Mucosa of stomach (tissue), 1 donor: ENCODE data around the gene FXYD7.

Experiments
- H3K27me3 ChIP-seq: one replicate; pipeline ENCODE4 v1.7.0; 2013; ENCODE audit warnings: mild to moderate bottlenecking, low read length; ENCODE audit not compliant: control insufficient read depth, insufficient read depth
- H3K36me3 ChIP-seq: one replicate; pipeline ENCODE4 v1.7.0; 2013; ENCODE audit warnings: low read length; ENCODE audit not compliant: control insufficient read depth, insufficient read depth
- H3K4me1 ChIP-seq: one replicate; pipeline ENCODE4 v1.7.0; 2013; ENCODE audit warnings: mild to moderate bottlenecking, low read length; ENCODE audit not compliant: control insufficient read depth, insufficient read depth
- H3K4me3 ChIP-seq: one replicate; pipeline ENCODE4 v1.7.0; 2013; ENCODE audit warnings: low read length
- H3K9ac ChIP-seq: one replicate; pipeline ENCODE4 v1.7.0; 2013; ENCODE audit warnings: mild to moderate bottlenecking, low read length, moderate library complexity
- H3K9me3 ChIP-seq: one replicate; pipeline ENCODE4 v1.7.0; 2013; ENCODE audit warnings: mild to moderate bottlenecking, low read length, moderate library complexity; ENCODE audit not compliant: control insufficient read depth
- donor health status: Pancreatic carcinoma.

Gene FXYD7

DNA sequence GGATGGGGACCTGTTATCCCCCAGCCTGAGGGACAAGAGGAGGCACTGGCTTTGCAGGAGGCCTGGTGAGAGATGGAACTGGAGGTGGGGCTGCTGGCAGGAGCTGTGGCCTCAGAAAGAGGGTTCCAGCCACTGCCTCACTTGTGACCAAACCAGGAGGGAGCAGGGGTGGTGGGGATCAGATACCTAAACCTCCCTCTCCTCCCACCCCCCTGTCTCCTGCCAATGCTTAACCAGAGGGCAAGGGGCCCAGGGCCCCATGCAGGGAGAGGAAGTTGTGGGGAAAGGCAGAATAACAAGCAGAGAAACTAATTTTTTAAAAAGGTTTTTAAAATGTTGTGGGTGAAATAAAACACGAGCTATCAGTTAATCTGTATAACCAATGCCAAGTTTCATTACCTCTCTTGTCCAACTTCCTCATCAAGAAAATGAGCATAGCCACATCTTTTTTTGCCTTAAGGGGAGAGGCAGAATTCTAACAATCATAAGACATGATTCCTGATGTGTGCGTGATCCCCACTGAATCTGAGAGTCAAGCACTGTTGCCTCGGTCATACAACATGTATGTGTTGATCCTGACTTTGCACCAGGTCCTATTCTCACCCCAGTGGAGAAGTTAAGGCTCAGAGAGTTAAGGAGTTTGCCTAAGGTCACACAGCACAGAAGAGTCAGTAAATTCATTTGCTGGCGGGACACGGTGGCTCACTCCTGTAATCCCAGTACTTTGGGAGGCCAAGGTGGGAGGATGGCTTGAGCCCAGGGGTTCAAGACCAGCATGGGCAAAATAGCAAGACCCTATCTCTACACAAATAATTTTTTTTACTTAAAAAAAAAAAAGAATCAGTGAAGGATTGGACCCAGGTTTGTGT, 24.4 kb downstream of the FXYD7 start:
- peaks cover under 1% of the 10 kb centered on the region for H3K36me3 ChIP-seq
- no peaks in the 10 kb centered on the region for H3K9me3 ChIP-seq
- H3K4me1 ChIP-seq: peaks cover 5% of the 10 kb centered on the region
- H3K9ac ChIP-seq: no peak overlapping the region
- H3K4me3 ChIP-seq: no peak overlapping the region
- no peaks in the 10 kb centered on the region for H3K27me3 ChIP-seq

DNA sequence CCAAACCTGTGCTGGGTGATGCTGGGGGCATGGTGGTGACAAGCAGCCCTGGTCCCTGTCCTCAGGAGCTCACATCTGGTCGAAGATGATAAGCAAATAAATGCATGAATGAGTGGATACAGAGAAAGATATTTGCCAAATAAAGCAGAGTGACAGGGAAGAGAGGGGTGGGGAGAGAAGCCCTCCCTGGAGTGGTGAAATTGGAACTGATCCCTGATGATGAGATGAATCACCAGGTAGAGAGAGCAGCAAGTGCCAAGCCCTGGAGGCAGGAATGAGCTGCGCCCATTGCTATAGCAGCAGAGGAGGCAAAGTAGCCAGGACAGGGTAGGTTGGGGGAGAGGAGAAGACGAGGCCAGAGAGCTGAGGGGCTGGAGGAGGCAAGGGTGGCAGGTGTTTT, 25.1 kb downstream of the FXYD7 start:
- H3K4me3 ChIP-seq: no peak overlapping the region
- H3K9ac ChIP-seq: no peak overlapping the region
- peaks cover 11% of the 10 kb centered on the region for H3K4me1 ChIP-seq
- no peaks in the 10 kb centered on the region for H3K36me3 ChIP-seq
- H3K9me3 ChIP-seq: no peaks in the 10 kb centered on the region
- H3K27me3 ChIP-seq: no peaks in the 10 kb centered on the region

DNA sequence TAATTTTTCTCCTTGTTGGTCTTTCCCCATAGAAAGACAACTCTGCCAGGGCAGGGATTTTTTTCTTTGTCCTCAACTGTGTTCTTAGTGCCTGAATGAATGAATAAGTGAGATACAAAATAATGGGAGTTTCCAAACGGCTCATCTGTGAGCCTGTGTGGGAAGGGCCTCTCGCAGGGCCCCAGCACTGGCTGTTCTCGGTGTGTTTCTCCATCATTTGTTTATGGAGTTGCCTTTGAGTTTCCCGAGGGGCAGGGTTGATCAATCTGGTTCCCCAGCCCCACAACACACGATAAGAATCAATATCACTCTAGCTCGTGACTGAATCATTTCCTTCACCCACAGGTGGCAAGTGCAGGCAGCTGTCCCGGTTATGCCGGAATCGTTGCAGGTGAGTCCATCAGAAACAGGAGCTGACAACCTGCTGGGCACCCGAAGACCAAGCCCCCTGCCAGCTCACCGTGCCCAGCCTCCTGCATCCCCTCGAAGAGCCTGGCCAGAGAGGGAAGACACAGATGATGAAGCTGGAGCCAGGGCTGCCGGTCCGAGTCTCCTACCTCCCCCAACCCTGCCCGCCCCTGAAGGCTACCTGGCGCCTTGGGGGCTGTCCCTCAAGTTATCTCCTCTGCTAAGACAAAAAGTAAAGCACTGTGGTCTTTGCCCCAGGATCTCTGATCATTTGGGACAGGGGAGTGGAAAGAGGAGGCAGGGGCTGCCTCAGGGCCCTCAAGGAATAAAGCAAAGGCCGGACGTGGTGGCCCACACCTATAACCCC, 26.4 kb downstream of the FXYD7 start:
- no peaks in the 10 kb centered on the region for H3K9me3 ChIP-seq
- H3K4me3 ChIP-seq: no peak overlapping the region
- H3K36me3 ChIP-seq: no peaks in the 10 kb centered on the region
- H3K4me1 ChIP-seq: peaks cover 12% of the 10 kb centered on the region
- no peak overlapping the region for H3K9ac ChIP-seq
- H3K27me3 ChIP-seq: no peaks in the 10 kb centered on the region

DNA sequence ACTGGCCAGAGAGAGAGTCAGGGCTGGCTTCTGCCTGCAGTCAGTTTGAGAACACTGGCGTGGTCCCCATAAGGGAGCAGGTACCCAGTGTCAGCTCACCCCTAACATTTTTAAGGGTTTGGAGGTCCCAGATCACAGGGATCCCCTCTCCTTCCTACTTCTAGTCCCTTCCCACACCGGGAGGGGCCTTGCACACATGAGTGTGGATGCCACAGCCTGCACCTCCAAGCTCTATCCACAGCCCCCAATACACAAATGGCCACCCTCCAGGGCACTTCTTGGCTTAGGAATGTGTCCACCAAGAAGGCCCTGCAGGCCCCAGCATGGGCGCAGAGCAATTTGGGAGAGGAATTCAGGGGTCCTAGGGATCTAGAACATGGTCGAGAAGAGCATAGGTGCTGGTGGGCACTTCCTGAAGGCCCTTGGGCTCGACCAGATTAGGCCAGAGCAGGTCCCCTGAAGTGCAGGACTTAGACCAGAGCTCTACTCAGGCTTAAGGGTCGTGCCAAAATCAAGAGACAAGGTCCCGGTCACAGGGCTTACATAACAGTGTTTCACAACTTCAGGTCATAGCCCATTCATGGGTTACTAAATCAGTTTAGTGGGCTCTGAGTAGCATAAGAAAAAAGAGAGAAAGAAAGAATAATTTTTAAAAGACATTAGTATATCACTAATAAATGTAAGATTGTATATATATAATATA, 27.5 kb downstream of the FXYD7 start:
- H3K27me3 ChIP-seq: no peaks in the 10 kb centered on the region
- H3K9ac ChIP-seq: no peak overlapping the region
- peaks cover 12% of the 10 kb centered on the region for H3K4me1 ChIP-seq
- no peak overlapping the region for H3K4me3 ChIP-seq
- H3K36me3 ChIP-seq: no peaks in the 10 kb centered on the region
- no peaks in the 10 kb centered on the region for H3K9me3 ChIP-seq

DNA sequence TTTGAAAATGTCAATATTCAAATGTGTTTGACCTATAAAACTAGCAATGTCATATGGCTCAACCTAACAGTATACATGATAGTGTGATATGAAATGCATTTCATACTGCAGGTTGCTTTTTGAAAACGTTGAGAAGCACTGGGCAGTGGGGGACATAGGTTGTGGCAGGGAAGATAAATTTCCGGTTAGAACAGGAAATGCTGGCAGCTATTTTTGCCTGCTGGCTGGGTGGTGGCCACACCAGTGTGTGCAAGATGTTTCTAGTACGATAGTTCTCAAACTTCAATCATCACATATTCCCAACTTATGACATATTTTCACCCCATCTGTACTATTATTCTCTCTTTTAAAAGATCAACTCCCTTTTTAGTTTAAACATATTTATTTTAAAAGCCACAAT, 28.7 kb downstream of the FXYD7 start:
- Histone ChIP-seq H3K27me3 (no peaks in the 10 kb centered on the region), H3K4me3 (no peak overlapping the region), H3K4me1 (peaks cover 19% of the 10 kb centered on the region), H3K36me3 (no peaks in the 10 kb centered on the region), H3K9ac (no peak overlapping the region), H3K9me3 (no peaks in the 10 kb centered on the region)

DNA sequence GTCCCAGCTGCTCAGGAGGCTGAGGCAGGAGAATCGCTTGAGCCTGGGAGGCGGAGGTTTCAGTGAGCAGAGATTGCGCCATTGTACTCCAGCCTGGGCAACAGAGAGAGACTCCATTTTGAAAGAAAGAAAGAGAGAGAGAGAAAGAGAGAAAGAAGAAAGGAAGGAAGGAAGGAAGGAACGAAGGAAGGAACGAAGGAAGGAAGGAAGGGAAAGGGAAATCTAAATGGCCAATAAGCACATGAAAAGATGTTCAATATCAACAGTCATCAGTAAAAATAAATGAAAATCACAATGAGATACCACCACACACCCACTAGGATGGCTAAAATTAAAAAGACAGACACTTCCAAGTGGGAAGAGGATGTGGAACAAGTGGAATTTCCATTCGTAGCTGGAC, 31.2 kb downstream of the FXYD7 start:
- H3K4me3 ChIP-seq: no peak overlapping the region
- H3K36me3 ChIP-seq: no peaks in the 10 kb centered on the region
- H3K4me1 ChIP-seq: peaks cover 19% of the 10 kb centered on the region
- H3K9me3 ChIP-seq: no peaks in the 10 kb centered on the region
- no peaks in the 10 kb centered on the region for H3K27me3 ChIP-seq
- H3K9ac ChIP-seq: no peak overlapping the region

DNA sequence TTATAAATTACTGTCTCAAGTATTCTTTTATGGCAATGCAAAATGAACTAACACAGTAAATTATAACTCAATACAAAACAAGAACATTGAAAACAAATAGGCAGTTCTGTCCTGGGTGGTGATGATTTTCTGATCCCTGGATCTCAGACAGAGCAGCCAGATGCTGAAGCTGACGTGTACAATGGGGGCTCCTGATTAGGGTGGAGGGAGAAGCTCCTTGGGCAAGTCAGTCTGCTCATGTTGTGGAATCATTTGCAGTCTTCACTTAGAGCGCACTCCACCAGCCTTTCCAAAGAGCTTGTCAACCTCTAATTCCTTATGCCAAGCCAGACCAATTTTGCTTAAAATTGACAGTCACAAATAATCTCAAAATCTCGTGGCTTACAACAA, 33.1 kb downstream of the FXYD7 start:
- Histone ChIP-seq H3K9me3 (no peaks in the 10 kb centered on the region), H3K4me3 (no peak overlapping the region), H3K36me3 (no peaks in the 10 kb centered on the region), H3K9ac (no peak overlapping the region), H3K27me3 (no peaks in the 10 kb centered on the region), H3K4me1 (peaks cover 19% of the 10 kb centered on the region)

DNA sequence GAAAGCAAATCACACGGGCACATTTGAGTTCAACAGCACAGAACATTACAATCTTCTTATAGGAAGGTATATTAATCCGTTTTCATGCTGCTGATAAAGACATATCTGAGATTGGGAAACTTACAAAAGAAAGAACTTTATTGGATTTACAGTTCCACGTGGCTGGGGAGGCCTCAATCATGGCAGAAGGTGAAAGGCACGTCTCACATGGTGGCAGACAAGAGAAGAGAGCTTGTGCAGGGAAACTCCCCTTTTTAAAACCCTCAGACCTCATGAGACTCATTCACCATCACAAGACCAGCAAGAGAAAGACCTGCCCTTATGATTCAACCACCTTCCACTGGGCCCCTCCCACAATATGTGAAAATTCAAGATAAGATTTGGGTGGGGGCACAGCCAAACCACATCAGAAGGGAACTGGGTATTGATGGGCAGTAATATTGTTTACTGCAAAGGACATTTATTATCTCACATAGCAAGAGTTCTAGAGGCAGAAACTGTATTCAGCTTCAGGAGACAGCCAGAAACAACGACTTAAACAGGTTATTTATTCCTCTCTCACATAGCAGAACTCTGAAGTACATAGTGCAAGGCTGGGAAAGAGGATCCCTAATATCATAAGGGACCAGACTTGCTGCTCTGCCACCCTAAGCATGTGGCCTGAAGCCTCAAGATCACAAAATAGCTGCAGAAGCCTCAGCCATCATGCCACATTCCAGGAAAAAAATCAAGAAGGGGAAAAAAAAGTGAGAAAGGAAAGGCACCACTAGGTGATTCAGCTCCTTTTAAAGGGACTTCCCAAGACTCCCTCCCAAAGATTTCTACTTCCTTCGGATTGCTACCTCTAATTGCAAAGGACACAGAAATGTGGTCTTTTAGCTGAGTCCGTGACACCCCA, 34.6 kb downstream of the FXYD7 start:
- Histone ChIP-seq H3K27me3 (no peaks in the 10 kb centered on the region), H3K9ac (no peak overlapping the region), H3K9me3 (no peaks in the 10 kb centered on the region), H3K4me3 (no peak overlapping the region), H3K36me3 (no peaks in the 10 kb centered on the region), H3K4me1 (peaks cover 13% of the 10 kb centered on the region)

DNA sequence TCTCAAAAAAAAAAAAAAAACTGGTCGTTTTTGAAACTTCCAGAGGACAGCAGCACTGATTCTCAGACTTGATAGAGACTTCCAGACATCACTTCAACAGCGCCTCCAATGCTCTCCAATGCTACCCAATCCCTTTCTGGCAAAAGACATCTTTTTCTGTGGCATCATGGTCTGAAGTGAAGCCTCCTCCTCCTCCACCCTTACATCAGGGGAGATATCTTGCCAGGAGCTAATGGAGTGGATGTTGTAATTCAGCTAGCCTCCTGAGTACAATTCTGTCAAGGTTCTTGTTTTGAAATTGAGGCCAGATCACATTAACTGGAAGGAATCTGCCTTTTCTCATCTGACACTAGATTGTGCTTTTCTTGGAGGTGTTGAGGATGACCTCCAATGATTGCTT, 35.6 kb downstream of the FXYD7 start:
- H3K27me3 ChIP-seq: no peaks in the 10 kb centered on the region
- no peaks in the 10 kb centered on the region for H3K36me3 ChIP-seq
- H3K9ac ChIP-seq: no peak overlapping the region
- H3K4me3 ChIP-seq: no peak overlapping the region
- peaks cover 7% of the 10 kb centered on the region for H3K4me1 ChIP-seq
- no peaks in the 10 kb centered on the region for H3K9me3 ChIP-seq

DNA sequence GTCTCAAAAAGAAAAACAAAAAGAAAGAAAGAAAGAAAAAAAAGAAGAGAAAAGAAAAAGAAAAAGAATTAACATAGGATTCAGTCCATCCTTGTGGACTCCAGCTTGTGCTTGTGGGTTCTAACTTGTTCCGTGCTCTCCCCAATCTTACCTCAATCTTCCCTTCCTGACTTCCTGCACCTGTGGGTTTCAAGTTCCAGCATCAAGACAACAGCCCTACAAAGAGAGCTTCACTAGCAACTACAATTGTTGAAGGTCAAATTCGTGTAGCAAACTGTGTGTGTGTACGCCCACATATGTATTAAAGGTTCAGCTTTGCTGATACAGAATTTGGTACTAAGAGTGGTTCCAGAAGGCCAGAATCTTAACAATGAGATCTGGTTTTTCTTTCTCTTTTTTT, 36.8 kb downstream of the FXYD7 start:
- Histone ChIP-seq H3K4me3 (no peak overlapping the region), H3K9ac (no peak overlapping the region), H3K27me3 (no peaks in the 10 kb centered on the region), H3K9me3 (no peaks in the 10 kb centered on the region), H3K36me3 (no peaks in the 10 kb centered on the region), H3K4me1 (peaks cover 7% of the 10 kb centered on the region)

DNA sequence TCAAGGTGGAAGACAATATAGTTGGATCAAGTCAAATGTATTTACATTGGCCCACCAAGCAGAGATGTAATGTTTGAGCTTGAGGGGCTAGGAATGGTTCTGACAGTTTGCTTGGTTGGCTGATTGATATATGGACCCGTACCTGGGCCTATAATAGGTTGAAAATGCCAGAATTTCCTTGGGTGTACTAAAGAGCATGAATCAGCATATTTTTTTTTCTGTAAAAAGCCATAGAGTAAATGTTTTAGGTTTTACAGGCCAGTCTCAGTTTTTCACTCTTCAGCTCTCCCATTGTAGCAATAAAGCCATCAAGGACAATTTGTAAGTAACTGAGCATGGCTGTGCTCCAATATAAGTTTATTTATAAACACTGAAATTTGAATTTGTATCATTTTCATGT, 38.3 kb downstream of the FXYD7 start:
- no peak overlapping the region for H3K9ac ChIP-seq
- no peaks in the 10 kb centered on the region for H3K4me1 ChIP-seq
- no peaks in the 10 kb centered on the region for H3K9me3 ChIP-seq
- H3K36me3 ChIP-seq: no peaks in the 10 kb centered on the region
- H3K27me3 ChIP-seq: no peaks in the 10 kb centered on the region
- no peak overlapping the region for H3K4me3 ChIP-seq
